HepG2 (cell line): Measurements from ENCODE around the gene PMVK. TPM values are rescaled to one million over a fixed set of nuclear protein-coding genes. Genes with fewer than 3 reads are reported as not detected.

Experiments
- ARNTL ChIP-seq: sonication (generic); formaldehyde crosslinking; IDR thresholded peaks from 2 replicates; pipeline ENCODE4 v1.4.0; 2020; ENCODE audit warnings: mild to moderate bottlenecking, missing genetic modification reagents
- CENPX ChIP-seq: sonication (generic); formaldehyde crosslinking; IDR thresholded peaks from 2 replicates; pipeline ENCODE4 v1.9.0; 2021; ENCODE audit warnings: mild to moderate bottlenecking, missing genetic modification reagents, moderate library complexity
- ELF4 ChIP-seq: sonication (generic); formaldehyde crosslinking; IDR thresholded peaks from 2 replicates; pipeline ENCODE4 v1.5.0; 2020; ENCODE audit warnings: missing genetic modification reagents, mild to moderate bottlenecking, moderate library complexity, borderline replicate concordance
- FOXP1 ChIP-seq, 2 experiments: fragments of 450-650 bp in 1 of 2; IDR thresholded peaks; 2 replicates each; pipeline ENCODE4 v1.6.1; 2017 to 2018; ENCODE audit warnings: antibody characterized with exemption in 1 of 2
- GABPA ChIP-seq, 2 experiments: IDR thresholded peaks; 2 replicates each; pipeline ENCODE4 v1.6.1; 2011 to 2016; ENCODE audit warnings: low read depth in 2 of 2, low read length in 1 of 2, missing biosample characterization in 1 of 2, missing genetic modification characterization in 1 of 2
- HNF4G ChIP-seq, 2 experiments: sonication (generic) in 1 of 2; formaldehyde crosslinking in 1 of 2; IDR thresholded peaks; 2 replicates each; pipeline versions ENCODE4 v1.4.0 to v1.6.1; 2011 to 2020; ENCODE audit warnings: borderline replicate concordance in 2 of 2, low read depth in 2 of 2, mild to moderate bottlenecking in 2 of 2, low read length in 1 of 2, missing genetic modification reagents in 1 of 2, moderate library complexity in 1 of 2
- KDM6A ChIP-seq: IDR thresholded peaks from 2 replicates; pipeline ENCODE4 v1.6.1; 2016; ENCODE audit warnings: low read depth
- MTA1 ChIP-seq: sonication (generic); formaldehyde crosslinking; IDR thresholded peaks from 2 replicates; pipeline ENCODE4 v1.4.0; 2020; ENCODE audit warnings: missing genetic modification reagents, mild to moderate bottlenecking, borderline replicate concordance
- MTERF4 ChIP-seq: sonication (generic); formaldehyde crosslinking; IDR thresholded peaks from 2 replicates; pipeline ENCODE4 v1.8.0; 2023; ENCODE audit warnings: mild to moderate bottlenecking, missing genetic modification reagents
- MXD1 ChIP-seq: sonication (generic); formaldehyde crosslinking; IDR thresholded peaks from 2 replicates; pipeline ENCODE4 v1.4.0; 2020; ENCODE audit warnings: mild to moderate bottlenecking, missing genetic modification reagents
- NCOA2 ChIP-seq: sonication (generic); formaldehyde crosslinking; IDR thresholded peaks from 2 replicates; pipeline ENCODE4 v1.8.0; 2022; ENCODE audit warnings: inconsistent platforms
- REL ChIP-seq: sonication (generic); formaldehyde crosslinking; conservative IDR thresholded peaks from 2 replicates; pipeline ENCODE4 v1.8.0; 2022; ENCODE audit warnings: mild to moderate bottlenecking, missing genetic modification reagents, moderate library complexity
- THRA ChIP-seq: sonication (generic); formaldehyde crosslinking; IDR thresholded peaks from 2 replicates; pipeline ENCODE4 v1.4.0; 2020; ENCODE audit warnings: missing genetic modification reagents, borderline replicate concordance
- TIGD3 ChIP-seq: sonication (generic); formaldehyde crosslinking; IDR thresholded peaks from 2 replicates; pipeline ENCODE4 v1.5.1; 2020; ENCODE audit warnings: mild to moderate bottlenecking, missing genetic modification reagents, borderline replicate concordance
- ZBED4 ChIP-seq: sonication (generic); formaldehyde crosslinking; IDR thresholded peaks from 2 replicates; pipeline ENCODE4 v1.4.0; 2020; ENCODE audit warnings: missing genetic modification reagents, borderline replicate concordance
- ZMYM3 ChIP-seq: sonication (generic); formaldehyde crosslinking; IDR thresholded peaks from 2 replicates; pipeline ENCODE4 v1.5.1; 2020; ENCODE audit warnings: mild to moderate bottlenecking, missing genetic modification reagents
- polyA plus RNA-seq, 8 experiments: library from polyadenylated mRNA; depleted of rRNA in 3 of 8; stranded (reverse) in 7 of 8; unstranded in 1 of 8; fragments of >200 nt; fragmentation: Illumina TruSeq in 4 of 8; extraction: Trizol in 4 of 8; gene quantifications; 2 replicates each; pipeline versions ENCODE4 v1.2.1 to v1.2.3, GENCODE V29; 2011 to 2016; ENCODE audit warnings: low read depth in 4 of 8, missing spikeins in 1 of 8, mixed read lengths in 1 of 8; ENCODE audit not compliant: insufficient read depth in 1 of 8
- total RNA-seq, 5 experiments: library from RNA; depleted of rRNA; stranded (reverse); fragments of >200 nt; fragmentation: Illumina TruSeq; extraction: Trizol; gene quantifications; 2 replicates each; pipeline ENCODE4 v1.2.3, GENCODE V29; 2016; ENCODE audit warnings: low read depth in 1 of 5

PMVK gene
- total and polyA plus RNA-seq, 2 of the 13 experiments (the other 11 are each of a cell fraction or from before 2014, with no cell fraction given) = 3.9 to 12.6 TPM

GRCh38 chr1:154936555-154937084 is at the start of gene PMVK (continued):
- peak; percentile 89 for TF ChIP-seq ZBED4 (CRISPR knock-in tag)
- peak; percentile 98 for TF ChIP-seq REL
- peak; percentile 94 for TF ChIP-seq ARNTL (CRISPR knock-in tag)
- peak; percentile 91 for TF ChIP-seq MTA1 (CRISPR knock-in tag)
- peak; percentile 100 for TF ChIP-seq MTERF4 (CRISPR knock-in tag)
- TF ChIP-seq THRA (CRISPR knock-in tag) = no peak; the same call in none of the 2 replicates
- peak; percentile 91 for TF ChIP-seq ELF4 (CRISPR knock-in tag)
- peak; percentile 75 for TF ChIP-seq ZMYM3
- TF ChIP-seq KDM6A (CRISPR knock-in tag) = no peak
- peak; percentile 99 for TF ChIP-seq MXD1
- 0 out of 2 replicates have a peak, but pooled peaks have one; percentile 32 for TF ChIP-seq HNF4G (IDR thresholded peaks at IDR 0.05; ENCODE audit: borderline replicate concordance, low read depth, low read length)
- TF ChIP-seq HNF4G (CRISPR knock-in tag; IDR thresholded peaks at IDR 0.05; ENCODE audit: borderline replicate concordance, low read depth) = peak; percentile 44; the same call in 1 of the 2 replicates
- TF ChIP-seq GABPA (IDR thresholded peaks at IDR 0.05; ENCODE audit: low read depth, low read length) = peak; percentile 45
- TF ChIP-seq GABPA (CRISPR knock-in tag; IDR thresholded peaks at IDR 0.05; ENCODE audit: low read depth) = peak; percentile 75
- TF ChIP-seq TIGD3 (CRISPR knock-in tag) = peak; percentile 97; the same call in 1 of the 2 replicates
- TF ChIP-seq CENPX (CRISPR knock-in tag) = no peak
- no peak for TF ChIP-seq FOXP1 (IDR thresholded peaks at IDR 0.05)
- no peak for TF ChIP-seq FOXP1 (CRISPR knock-in tag; IDR thresholded peaks at IDR 0.05)
- TF ChIP-seq NCOA2 (CRISPR knock-in tag) = peak; percentile 87
